ENCODE results near the gene NEK6.

Gene NEK6

DNA sequence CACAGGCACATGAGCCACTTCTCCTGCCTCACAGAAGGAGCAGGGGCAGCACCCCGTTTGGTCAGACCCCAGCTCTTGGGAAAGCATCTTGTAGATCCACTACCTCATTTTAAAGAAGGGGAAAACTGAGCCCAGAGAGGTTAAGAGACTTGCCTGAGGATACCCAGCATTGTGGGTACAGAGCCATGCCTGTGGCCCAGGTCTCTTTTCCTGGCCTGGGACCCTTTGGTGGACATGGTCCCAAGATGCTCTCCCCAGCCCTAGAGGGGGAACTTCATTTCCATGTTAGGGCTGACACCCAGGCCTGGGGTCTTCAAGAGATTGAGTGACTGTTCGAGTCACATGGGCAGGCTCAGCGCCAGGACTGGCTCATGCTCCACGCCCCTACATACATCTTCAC, 64.2 kb downstream of the NEK6 start:
- no peak for DNase-seq
- H3K4me3 ChIP-seq (ENCODE audit: low read depth, low read length) = no peak overlapping the region
- no peaks in the 10 kb centered on the region for H3K4me1 ChIP-seq
- H3K9me3 ChIP-seq = no peaks in the 10 kb centered on the region
- TF ChIP-seq, protein P1, sequence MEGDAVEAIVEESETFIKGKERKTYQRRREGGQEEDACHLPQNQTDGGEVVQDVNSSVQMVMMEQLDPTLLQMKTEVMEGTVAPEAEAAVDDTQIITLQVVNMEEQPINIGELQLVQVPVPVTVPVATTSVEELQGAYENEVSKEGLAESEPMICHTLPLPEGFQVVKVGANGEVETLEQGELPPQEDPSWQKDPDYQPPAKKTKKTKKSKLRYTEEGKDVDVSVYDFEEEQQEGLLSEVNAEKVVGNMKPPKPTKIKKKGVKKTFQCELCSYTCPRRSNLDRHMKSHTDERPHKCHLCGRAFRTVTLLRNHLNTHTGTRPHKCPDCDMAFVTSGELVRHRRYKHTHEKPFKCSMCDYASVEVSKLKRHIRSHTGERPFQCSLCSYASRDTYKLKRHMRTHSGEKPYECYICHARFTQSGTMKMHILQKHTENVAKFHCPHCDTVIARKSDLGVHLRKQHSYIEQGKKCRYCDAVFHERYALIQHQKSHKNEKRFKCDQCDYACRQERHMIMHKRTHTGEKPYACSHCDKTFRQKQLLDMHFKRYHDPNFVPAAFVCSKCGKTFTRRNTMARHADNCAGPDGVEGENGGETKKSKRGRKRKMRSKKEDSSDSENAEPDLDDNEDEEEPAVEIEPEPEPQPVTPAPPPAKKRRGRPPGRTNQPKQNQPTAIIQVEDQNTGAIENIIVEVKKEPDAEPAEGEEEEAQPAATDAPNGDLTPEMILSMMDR (IDR thresholded peaks at IDR 0.05; ENCODE audit: low read depth, low read length) = no peak
- H3K36me3 ChIP-seq = no peaks in the 10 kb centered on the region
- no peaks in the 10 kb centered on the region for H3K27me3 ChIP-seq

DNA sequence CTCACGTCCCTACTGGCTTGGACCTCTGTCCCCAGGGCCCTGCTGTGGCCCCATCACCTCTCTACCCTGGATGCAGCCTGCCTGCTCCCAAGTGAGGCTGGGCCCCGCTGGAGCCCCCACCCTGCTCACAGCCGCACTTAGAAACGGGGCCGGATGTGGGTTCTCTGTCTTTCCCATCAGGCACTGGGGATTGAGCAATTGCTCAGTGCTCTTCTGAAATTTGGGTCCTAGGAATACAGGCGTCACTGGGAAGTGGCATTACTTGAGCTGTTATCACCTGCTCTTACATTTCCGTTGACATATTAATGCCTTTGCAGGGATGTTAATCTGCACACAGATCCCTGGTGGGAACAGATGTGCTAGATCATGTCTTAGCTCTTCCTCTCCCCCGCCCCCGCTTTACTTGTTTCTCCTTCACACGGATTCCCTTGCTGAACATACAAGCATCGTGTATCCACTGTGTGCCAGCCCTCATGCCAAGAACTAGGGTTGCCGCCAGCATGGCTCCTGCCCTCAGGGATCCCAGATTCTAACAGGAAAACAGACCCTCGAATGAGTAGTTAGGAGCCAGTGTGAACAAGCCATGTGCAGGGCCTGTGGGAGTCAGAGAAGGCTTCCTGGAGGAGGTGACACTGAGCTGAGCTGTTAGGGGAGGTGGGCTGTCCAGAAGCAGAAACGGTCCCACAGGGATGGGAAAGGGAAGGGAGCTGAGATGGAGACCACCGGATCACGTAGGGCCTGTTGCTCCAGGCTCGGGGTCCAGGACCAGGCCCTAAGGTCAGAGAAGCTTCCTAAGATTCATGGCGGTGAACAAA, 65.1 kb downstream of the NEK6 start:
- Histone ChIP-seq H3K9me3 (no peaks in the 10 kb centered on the region), H3K27me3 (no peaks in the 10 kb centered on the region), H3K4me1 (no peaks in the 10 kb centered on the region), H3K36me3 (no peaks in the 10 kb centered on the region), H3K4me3 (ENCODE audit: low read depth, low read length) (no peak overlapping the region)
- TF ChIP-seq, protein P1 (IDR thresholded peaks at IDR 0.05; ENCODE audit: low read depth, low read length) = no peak
- DNase-seq = no peak

DNA sequence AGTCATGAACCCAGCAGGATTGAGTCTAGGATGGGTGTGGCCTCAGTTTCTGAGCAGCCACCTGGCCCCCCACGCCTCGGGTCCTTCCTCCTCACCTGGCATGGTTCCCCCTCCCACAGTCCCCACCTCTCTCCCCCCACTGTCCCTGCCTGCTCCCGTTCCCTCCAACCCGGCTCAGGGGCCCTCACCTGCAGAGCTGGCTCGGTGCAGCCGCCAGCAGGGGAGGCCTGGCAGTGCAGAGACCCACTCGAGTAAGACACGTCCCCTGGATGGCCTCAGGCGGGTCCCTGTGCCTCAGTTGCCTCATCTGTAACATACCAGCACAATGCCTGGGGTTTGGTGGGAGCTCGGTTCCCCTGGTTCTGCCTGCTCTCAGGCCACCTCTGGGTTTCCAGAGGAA, 66.2 kb downstream of the NEK6 start:
- H3K9me3 ChIP-seq = no peaks in the 10 kb centered on the region
- H3K4me3 ChIP-seq (ENCODE audit: low read depth, low read length) = no peak overlapping the region
- H3K36me3 ChIP-seq = no peaks in the 10 kb centered on the region
- no peak for DNase-seq
- no peaks in the 10 kb centered on the region for H3K27me3 ChIP-seq
- no peaks in the 10 kb centered on the region for H3K4me1 ChIP-seq
- TF ChIP-seq, protein P1 (IDR thresholded peaks at IDR 0.05; ENCODE audit: low read depth, low read length) = no peak

DNA sequence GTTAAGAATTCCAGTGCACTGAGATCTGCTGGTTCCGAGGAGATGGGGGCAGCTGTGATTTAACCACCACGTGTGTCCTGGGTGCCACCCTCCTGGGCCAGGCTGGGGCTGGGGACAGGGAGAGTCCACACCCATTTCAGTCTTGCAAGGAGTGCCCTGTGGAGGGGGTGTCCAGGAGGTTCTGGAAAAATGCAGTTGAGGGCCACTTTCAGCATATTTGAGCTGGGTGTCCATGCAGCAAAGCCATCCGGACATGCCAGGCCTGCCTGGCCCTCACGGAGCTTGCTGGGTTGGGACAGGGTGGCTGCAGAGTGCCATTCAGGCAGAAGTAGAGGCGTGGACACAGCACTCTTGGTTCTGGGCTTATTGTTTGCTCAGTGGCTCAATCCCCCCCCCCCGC, 68.1 kb downstream of the NEK6 start:
- H3K36me3 ChIP-seq = no peaks in the 10 kb centered on the region
- H3K4me1 ChIP-seq = no peaks in the 10 kb centered on the region
- no peaks in the 10 kb centered on the region for H3K9me3 ChIP-seq
- DNase-seq = no peak
- no peaks in the 10 kb centered on the region for H3K27me3 ChIP-seq
- TF ChIP-seq, protein P1 (IDR thresholded peaks at IDR 0.05; ENCODE audit: low read depth, low read length) = no peak
- H3K4me3 ChIP-seq (ENCODE audit: low read depth, low read length) = no peak overlapping the region

DNA sequence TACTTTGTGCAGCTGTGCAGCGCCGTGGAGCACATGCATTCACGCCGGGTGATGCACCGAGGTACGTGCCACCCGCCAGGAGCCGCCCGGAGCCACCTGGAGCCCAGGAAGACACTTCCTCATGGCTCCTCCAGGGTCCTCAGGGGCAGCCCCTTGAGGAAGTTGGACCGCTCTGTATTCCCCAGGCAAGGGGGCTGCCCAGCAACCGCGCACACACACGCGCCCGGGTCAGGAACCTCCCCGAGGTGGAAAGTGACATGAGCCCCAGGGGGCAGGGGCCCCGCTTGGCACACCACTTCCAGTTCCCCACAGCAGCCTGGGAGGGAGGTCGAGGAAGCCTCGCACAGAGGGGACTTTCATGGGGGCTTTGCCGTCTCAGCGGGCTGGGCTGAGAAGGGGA, 68.6 kb downstream of the NEK6 start:
- Histone ChIP-seq H3K4me1 (no peaks in the 10 kb centered on the region), H3K36me3 (no peaks in the 10 kb centered on the region), H3K4me3 (ENCODE audit: low read depth, low read length) (no peak overlapping the region), H3K9me3 (no peaks in the 10 kb centered on the region), H3K27me3 (no peaks in the 10 kb centered on the region)
- no peak for DNase-seq
- TF ChIP-seq, protein P1 (IDR thresholded peaks at IDR 0.05; ENCODE audit: low read depth, low read length) = no peak

DNA sequence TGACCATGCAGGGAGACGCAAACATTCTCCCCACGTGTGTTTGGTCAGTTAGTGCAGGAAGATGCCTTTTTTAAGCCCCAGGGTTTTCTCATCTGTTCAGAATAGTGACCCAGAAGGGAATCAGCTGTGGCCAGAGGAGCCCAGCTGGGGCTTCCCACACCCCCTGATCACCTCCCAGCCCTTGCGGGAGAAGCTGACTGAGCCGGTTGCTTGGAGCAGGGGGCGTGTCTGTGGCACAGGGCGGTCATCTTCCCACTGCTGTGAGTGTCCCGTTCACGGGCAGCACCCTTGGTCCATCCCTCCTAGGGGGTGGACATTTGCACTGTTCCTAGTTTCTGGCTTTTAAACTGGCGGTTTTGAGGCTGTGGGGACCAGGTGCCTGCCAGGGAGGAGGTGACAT, 69.7 kb downstream of the NEK6 start:
- DNase-seq = no peak

More for the DNA sequence above, 69.7 kb downstream of the NEK6 start:
- TF ChIP-seq, protein P1 (IDR thresholded peaks at IDR 0.05; ENCODE audit: low read depth, low read length) = no peak
- Histone ChIP-seq H3K4me3 (ENCODE audit: low read depth, low read length) (no peak overlapping the region), H3K36me3 (no peaks in the 10 kb centered on the region), H3K9me3 (no peaks in the 10 kb centered on the region), H3K27me3 (no peaks in the 10 kb centered on the region), H3K4me1 (no peaks in the 10 kb centered on the region)

Data from BE2C (cell line).